Neural cell (in vitro differentiated cells): ENCODE data around the gene AHNAK2. TPM values are rescaled to one million over a fixed set of nuclear protein-coding genes. Genes with fewer than 3 reads are reported as not detected.
"Not testable (repeated sequence)": the region's sequence is repeated elsewhere in the genome, so short reads cannot be mapped to it uniquely, and the experiment has no call there.

ENCODE experiments used
- H2AFZ ChIP-seq: fragments of 200-600, 300-800 bp; sonication (generic), shearing (Covaris generic); 2 replicates; pipeline ENCODE4 v1.6.0; 2014; ENCODE audit warnings: low read depth, mild to moderate bottlenecking, antibody characterized with exemption, low read length, moderate library complexity
- H3F3A ChIP-seq: fragments of 200-600 bp; shearing (Covaris generic); 2 replicates; pipeline ENCODE4 v1.6.1; 2016; ENCODE audit warnings: mild to moderate bottlenecking, moderate library complexity, mixed read lengths, antibody characterized with exemption, low read length; ENCODE audit not compliant: insufficient read depth, poor library complexity, severe bottlenecking
- H3K27ac ChIP-seq: fragments of 200-600, 300-800 bp; sonication (generic), shearing (Covaris generic); 2 replicates; pipeline ENCODE4 v1.5.1; 2014; ENCODE audit warnings: mild to moderate bottlenecking, low read length, moderate library complexity
- H3K27me3 ChIP-seq: fragments of 300-800, 200-600 bp; sonication (generic), shearing (Covaris generic); 2 replicates; pipeline ENCODE4 v1.6.0; 2014; ENCODE audit warnings: mild to moderate bottlenecking, low read depth, low read length, moderate library complexity; ENCODE audit not compliant: insufficient read depth
- H3K36me3 ChIP-seq: fragments of 300-800, 200-600 bp; sonication (generic), shearing (Covaris generic); 2 replicates; pipeline ENCODE4 v1.5.1; 2014; ENCODE audit warnings: mild to moderate bottlenecking, antibody characterized with exemption, low read length, moderate library complexity; ENCODE audit not compliant: insufficient read depth
- H3K4me2 ChIP-seq: fragments of 300-800, 200-600 bp; sonication (generic), shearing (Covaris generic); 2 replicates; pipeline ENCODE4 v1.6.0; 2014; ENCODE audit warnings: mild to moderate bottlenecking, low read length
- H3K4me3 ChIP-seq: fragments of 300-800, 200-600 bp; sonication (generic), shearing (Covaris generic); 2 replicates; pipeline ENCODE4 v1.5.1; 2014; ENCODE audit warnings: mild to moderate bottlenecking, low read length, moderate library complexity
- H3K79me2 ChIP-seq: fragments of 200-600 bp; shearing (Covaris generic); replicated peaks from 2 replicates; pipeline ENCODE4 v1.6.0; 2014; ENCODE audit warnings: mild to moderate bottlenecking, low read length, moderate library complexity; ENCODE audit not compliant: insufficient read depth
- H3K9ac ChIP-seq: fragments of 300-800, 200-600 bp; sonication (generic), shearing (Covaris generic); 2 replicates; pipeline ENCODE4 v1.6.1; 2016; ENCODE audit warnings: mild to moderate bottlenecking, low read length, mixed read lengths
- H3K9me2 ChIP-seq: fragments of 200-600 bp; shearing (Covaris generic); 2 replicates; pipeline ENCODE4 v1.6.1; 2016; ENCODE audit warnings: mild to moderate bottlenecking, low read length, mixed read lengths; ENCODE audit not compliant: insufficient read depth
- H3K9me3 ChIP-seq: fragments of 200-600, 300-800 bp; sonication (generic), shearing (Covaris generic); 2 replicates; pipeline ENCODE4 v1.6.1; 2016; ENCODE audit warnings: mild to moderate bottlenecking, mixed run types, low read length, moderate library complexity, mixed read lengths
- H4K20me1 ChIP-seq: fragments of 200-600 bp; shearing (Covaris generic); 2 replicates; pipeline ENCODE4 v1.6.1; 2016; ENCODE audit warnings: mild to moderate bottlenecking, mixed run types; ENCODE audit not compliant: insufficient read depth
- EP300 ChIP-seq: fragments of 450-650 bp; conservative IDR thresholded peaks from 2 replicates; pipeline ENCODE4 v1.6.1; 2014; ENCODE audit warnings: antibody characterized with exemption, mild to moderate bottlenecking, moderate library complexity; ENCODE audit not compliant: poor library complexity, severe bottlenecking
- EZH2 ChIP-seq: fragments of 200-600, 300-800 bp; shearing (Covaris generic), sonication (generic); IDR thresholded peaks from 2 replicates; pipeline ENCODE4 v1.6.1; 2014; ENCODE audit warnings: antibody characterized with exemption, low read length, borderline replicate concordance, mild to moderate bottlenecking; ENCODE audit not compliant: insufficient read depth, poor library complexity, severe bottlenecking
- MXI1 ChIP-seq: fragments of 450-650 bp; conservative IDR thresholded peaks from 2 replicates; pipeline ENCODE4 v1.6.1; 2014; ENCODE audit warnings: antibody characterized with exemption, mild to moderate bottlenecking; ENCODE audit not compliant: poor library complexity, severe bottlenecking
- POLR2AphosphoS5 ChIP-seq: IDR thresholded peaks from 2 replicates; pipeline ENCODE4 v1.6.1; 2012
- RAD21 ChIP-seq: fragments of 450-650 bp; conservative IDR thresholded peaks from 2 replicates; pipeline ENCODE4 v1.6.1; 2014; ENCODE audit warnings: antibody characterized with exemption, mild to moderate bottlenecking, moderate library complexity
- REST ChIP-seq: IDR thresholded peaks from 2 replicates; pipeline ENCODE4 v1.6.1; 2012; ENCODE audit warnings: borderline replicate concordance
- SMC3 ChIP-seq: fragments of 450-650 bp; conservative IDR thresholded peaks from 2 replicates; pipeline ENCODE4 v1.6.1; 2014; ENCODE audit warnings: antibody characterized with exemption, mild to moderate bottlenecking, moderate library complexity; ENCODE audit not compliant: poor library complexity
- TAF1 ChIP-seq: IDR thresholded peaks from 2 replicates; pipeline ENCODE4 v1.6.1; 2012; ENCODE audit warnings: low read depth
- polyA plus RNA-seq: library from polyadenylated mRNA; depleted of rRNA; stranded (reverse); fragments of >200 nt; gene quantifications from 2 replicates; pipeline ENCODE4 v1.2.3, GENCODE V29; 2014
- TF ChIP-seq, protein P1 (sequence below): fragments of 450-650 bp; IDR thresholded peaks from 2 replicates; pipeline ENCODE4 v1.5.1; 2014; ENCODE audit warnings: antibody characterized with exemption, mild to moderate bottlenecking, moderate library complexity; ENCODE audit not compliant: poor library complexity, severe bottlenecking

Gene AHNAK2
- polyA plus RNA-seq, 1 donor from 2014 or later: 1.4 TPM

- TF ChIP-seq REST: no peak
Observed at GRCh38 chr14:104953097-104953496, 25.1 kb downstream of the AHNAK2 start (continued).

- H3K9me3 ChIP-seq, H3K4me3 ChIP-seq, H3K9me2 ChIP-seq: not testable (repeated sequence)
Observed at GRCh38 chr14:104951863-104952657, 26.1 kb downstream of the AHNAK2 start.

DNA sequence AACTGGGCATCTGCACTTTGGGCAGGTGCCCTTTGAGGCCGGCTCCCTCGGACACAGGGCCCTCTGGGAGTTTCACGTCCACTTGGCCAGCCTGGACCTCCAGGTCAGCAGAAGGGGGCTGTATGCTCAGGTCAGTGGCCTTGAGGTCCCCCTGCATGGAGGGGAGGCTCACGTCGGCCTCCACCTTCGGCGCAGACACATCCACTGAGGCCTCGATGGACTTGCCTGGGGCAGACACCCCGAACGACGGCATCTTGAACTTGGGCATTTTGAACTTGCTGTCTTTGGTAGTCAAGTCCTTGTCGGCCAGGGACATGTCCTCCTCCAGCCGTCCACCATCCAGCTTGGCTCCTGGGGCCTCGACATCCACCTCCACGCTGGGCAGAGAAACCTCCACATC is 27.5 kb downstream of the AHNAK2 start:
- H3K4me2 ChIP-seq, H3K4me3 ChIP-seq, H2AFZ ChIP-seq, H3K36me3 ChIP-seq, H3K79me2 ChIP-seq, H3K9ac ChIP-seq, H4K20me1 ChIP-seq, H3K27ac ChIP-seq, H3F3A ChIP-seq, H3K27me3 ChIP-seq, H3K9me2 ChIP-seq, H3K9me3 ChIP-seq: not testable (repeated sequence)

More at GRCh38 chr14:104951863-104952657, 26.1 kb downstream of the AHNAK2 start:
- not testable (repeated sequence) for H3K9ac ChIP-seq, H3K36me3 ChIP-seq, H3K27ac ChIP-seq, H4K20me1 ChIP-seq, H3F3A ChIP-seq, H3K4me2 ChIP-seq, H3K27me3 ChIP-seq, H2AFZ ChIP-seq, H3K79me2 ChIP-seq

- Histone ChIP-seq H3F3A (no peaks in the 10 kb centered on the region), H3K4me3 (no peak overlapping the region), H3K27ac (no peak overlapping the region), H3K9me3 (no peaks in the 10 kb centered on the region), H3K27me3 (no peaks in the 10 kb centered on the region), H3K36me3 (no peaks in the 10 kb centered on the region), H3K4me2 (no peak overlapping the region), H2AFZ (no peak overlapping the region), H3K79me2 (no peaks in the 10 kb centered on the region), H4K20me1 (no peaks in the 10 kb centered on the region), H3K9ac (no peak overlapping the region), H3K9me2 (no peaks in the 10 kb centered on the region)
- TF ChIP-seq EP300: no peak
- no peak for TF ChIP-seq SMC3
- TF ChIP-seq MXI1: no peak
- TF ChIP-seq REST: no peak
- TF ChIP-seq RAD21: no peak
- no peak for TF ChIP-seq EZH2
- no peak for TF ChIP-seq TAF1
- TF ChIP-seq, protein P1, sequence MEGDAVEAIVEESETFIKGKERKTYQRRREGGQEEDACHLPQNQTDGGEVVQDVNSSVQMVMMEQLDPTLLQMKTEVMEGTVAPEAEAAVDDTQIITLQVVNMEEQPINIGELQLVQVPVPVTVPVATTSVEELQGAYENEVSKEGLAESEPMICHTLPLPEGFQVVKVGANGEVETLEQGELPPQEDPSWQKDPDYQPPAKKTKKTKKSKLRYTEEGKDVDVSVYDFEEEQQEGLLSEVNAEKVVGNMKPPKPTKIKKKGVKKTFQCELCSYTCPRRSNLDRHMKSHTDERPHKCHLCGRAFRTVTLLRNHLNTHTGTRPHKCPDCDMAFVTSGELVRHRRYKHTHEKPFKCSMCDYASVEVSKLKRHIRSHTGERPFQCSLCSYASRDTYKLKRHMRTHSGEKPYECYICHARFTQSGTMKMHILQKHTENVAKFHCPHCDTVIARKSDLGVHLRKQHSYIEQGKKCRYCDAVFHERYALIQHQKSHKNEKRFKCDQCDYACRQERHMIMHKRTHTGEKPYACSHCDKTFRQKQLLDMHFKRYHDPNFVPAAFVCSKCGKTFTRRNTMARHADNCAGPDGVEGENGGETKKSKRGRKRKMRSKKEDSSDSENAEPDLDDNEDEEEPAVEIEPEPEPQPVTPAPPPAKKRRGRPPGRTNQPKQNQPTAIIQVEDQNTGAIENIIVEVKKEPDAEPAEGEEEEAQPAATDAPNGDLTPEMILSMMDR: no peak
- no peak for TF ChIP-seq POLR2AphosphoS5
Observed at GRCh38 chr14:104950021-104950420, 28.2 kb downstream of the AHNAK2 start.
